Stimulated activated CD8-positive, alpha-beta memory T cell treated with anti-CD3 and anti-CD28 coated beads, Interleukin-15, amount 100 ng/mL, for 1 hour (primary cell): ENCODE results near the gene TXNDC2.
"Not testable (repeated sequence)": the region's sequence is repeated elsewhere in the genome, so short reads cannot be mapped to it uniquely, and the experiment has no call there.

Experiments used
- DNase-seq: peaks from one replicate; pipeline ENCODE4 v3.0.0-alpha.2; 2020; ENCODE audit warnings: low read depth

The TXNDC2 gene

DNA sequence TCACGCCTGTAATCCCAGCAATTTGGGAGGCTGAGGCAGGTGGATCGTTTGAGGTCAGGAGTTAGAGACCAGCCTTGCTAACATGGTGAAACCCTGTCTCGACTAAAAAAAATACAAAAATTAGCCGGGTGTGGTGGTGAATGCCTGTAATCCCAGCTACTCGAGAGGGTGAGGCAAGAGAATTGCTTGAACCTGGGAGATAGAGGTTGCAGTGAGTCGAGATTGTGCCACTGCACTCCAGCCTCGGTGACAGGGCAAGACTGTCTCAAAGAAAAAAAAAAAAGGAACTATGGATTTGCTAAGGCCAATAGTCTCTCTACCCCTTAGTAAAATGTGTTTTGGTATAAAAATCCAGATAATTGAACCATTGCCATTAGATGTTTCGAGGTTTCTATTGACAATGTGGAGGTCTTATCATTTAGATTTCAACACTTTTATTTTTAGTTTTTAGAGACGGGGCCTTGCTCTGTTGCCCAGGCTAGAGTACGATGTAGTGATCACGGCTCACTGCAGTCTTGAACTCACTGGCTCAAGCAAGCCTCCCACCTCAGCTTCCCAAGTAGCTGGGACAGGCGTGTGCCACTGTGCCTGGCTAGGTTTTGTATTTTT is 1.1 kb upstream of the TXNDC2 start:
- DNase-seq, result no peak

DNA sequence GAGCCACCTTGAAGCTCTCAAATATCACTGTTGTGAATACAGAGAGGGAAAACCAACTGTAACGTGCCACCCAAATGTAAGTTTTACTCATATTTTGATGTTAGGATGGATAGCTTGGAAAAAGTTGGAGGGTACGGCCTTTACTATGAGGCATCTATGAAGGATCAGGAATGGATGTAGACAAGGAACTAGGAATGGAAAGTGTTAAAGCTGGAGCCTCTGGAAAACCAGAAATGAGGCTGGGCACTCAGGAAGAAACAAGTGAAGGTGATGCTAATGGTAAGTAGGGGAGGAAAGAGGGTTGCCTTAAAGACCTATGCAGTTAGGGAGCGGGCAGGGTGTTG is 204 bp downstream of the TXNDC2 start:
- no peak for DNase-seq

DNA sequence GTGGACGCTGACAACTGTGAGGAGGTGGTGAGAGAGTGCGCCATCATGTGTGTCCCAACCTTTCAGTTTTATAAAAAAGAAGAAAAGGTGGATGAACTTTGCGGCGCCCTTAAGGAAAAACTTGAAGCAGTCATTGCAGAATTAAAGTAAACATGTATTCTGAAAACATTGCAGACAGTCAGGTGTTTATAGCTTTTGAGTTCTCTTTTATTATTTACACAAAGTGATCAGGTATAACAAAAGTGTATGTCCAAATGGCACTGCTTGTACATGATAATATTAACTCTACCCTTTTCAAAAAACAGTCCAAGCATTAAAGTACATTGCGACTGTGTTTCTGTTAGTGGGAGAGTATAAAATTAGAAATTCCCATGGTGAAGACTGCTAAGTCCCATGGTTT is 2.2 kb downstream of the TXNDC2 start:
- DNase-seq, result no peak

DNA sequence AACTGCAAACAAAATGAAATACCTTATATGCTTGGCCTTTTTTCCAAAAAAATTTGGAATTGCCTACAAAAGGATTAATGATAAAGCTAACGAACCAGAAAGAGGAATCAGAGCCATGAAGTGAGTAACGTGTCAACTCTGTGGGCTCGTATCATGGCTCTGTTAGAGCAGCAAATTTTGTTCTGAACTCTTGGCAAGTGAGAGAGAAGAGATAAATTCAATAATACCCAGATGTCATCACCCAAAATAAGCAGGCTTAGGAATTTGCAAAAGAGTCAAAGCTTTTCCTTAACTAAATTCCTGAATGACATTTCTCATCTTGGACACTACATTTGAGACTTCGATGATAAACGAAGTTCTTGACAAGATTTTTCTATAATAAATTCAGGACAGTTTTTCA is 4.4 kb downstream of the TXNDC2 start:
- no peak for DNase-seq

DNA sequence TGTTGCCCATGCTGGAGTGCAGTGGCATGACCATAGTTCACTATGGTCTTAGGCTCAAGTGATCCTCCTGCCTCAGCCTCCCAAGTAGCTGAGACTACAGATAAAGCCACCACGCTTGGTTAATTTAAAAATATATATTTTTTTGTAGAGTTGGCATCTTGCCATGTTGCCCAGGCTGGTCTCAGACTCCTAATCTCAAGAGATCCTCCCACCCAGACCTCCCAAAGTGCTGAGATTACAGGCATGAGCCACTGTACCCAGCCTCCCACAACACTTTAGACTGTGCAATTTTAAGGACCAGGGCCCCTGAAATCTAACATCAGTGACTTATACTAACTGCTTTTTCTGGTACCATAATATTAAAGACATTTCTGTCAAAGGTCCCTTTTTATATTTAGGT is 5.2 kb downstream of the TXNDC2 start:
- no peak for DNase-seq

DNA sequence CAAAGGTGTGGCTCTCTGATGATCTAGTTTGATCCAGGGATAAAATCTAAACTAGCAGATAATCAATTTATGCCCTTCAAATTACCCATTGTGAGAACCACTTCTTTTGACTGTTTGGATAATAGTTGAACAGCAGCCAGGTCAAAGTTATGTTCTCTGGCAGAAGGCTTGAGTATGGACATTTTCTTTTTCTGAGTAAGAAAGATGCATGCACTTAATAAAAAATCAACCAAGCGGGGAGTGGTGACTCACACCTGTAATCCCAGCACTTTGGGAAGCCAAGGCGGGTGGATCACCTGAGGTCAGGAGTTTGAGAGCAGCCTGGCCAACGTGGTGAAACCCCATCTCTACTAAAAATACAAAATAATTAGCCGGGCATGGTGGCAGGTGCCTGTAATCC is 5.7 kb downstream of the TXNDC2 start:
- not testable (repeated sequence) for DNase-seq

DNA sequence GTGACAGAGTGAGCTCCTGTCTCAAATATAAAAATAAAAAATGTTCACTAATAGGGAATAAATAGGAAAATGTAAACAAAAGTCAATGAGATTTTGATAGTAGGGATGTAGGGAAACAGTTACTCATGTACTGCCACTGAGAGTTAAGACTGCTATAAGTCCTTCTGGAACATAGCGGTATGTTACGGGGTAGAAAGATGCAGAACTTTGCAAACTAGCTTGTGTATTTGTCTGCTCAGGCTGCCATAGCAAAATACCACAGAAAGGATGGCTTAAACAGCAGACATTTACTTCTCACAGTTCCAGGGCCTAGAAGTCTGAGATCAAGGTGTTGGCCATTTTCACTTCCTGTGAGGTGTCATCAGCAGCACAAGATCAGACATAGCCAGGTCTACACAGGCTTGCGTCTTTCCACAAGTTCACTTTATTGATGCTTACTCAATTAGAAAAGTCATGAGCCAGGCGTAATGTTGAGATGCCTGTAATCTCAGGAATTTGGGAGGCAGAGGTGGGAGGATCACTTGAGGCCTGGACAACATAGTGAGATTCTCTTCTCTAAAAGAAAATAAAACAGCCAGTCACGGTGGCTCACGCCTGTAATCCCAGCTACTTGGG is 8.8 kb downstream of the TXNDC2 start:
- no peak for DNase-seq

DNA sequence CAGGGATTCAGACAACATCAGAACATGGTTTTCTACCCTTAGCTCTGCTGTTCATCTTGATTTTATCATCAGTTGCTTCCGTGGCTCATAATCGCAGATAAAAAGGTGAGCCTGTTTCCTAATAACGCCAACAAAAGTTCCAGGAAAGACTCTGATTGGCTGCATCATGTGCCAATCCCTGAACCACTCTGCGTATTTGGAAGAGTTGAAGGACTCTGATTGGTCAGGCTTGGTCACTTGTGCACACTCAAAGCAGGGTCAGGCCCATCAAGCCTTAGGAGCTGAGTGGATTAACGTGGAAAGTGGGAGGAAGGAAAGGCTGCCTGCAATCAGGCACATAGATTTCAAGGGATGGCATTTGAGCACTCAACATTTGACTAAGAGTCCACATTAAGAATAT is 11.4 kb downstream of the TXNDC2 start:
- no peak for DNase-seq

DNA sequence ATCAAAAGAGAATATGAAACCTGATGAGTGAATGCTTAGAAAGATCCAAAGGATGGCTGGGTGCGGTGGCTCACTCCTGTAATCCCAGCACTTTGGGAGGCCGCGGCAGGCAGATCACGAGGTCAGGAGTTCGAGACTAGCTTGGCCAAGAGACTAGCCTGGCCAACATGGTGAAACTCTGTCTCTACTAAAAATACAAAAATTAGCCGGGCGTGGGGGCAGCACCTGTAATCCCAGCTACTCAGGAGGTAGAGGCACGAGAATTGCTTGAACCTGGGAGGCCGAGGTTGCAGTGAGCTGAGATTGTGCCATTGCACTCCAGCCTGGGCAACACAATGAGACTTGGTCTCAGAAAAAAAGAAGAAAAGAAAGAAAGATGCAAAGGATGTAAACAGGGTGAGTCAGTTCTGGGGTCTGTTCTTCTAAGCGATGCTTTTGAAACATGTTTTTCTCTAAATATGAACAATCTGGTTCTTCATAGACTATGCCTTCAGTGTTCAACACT is 12.1 kb downstream of the TXNDC2 start:
- DNase-seq, result not testable (repeated sequence)

DNA sequence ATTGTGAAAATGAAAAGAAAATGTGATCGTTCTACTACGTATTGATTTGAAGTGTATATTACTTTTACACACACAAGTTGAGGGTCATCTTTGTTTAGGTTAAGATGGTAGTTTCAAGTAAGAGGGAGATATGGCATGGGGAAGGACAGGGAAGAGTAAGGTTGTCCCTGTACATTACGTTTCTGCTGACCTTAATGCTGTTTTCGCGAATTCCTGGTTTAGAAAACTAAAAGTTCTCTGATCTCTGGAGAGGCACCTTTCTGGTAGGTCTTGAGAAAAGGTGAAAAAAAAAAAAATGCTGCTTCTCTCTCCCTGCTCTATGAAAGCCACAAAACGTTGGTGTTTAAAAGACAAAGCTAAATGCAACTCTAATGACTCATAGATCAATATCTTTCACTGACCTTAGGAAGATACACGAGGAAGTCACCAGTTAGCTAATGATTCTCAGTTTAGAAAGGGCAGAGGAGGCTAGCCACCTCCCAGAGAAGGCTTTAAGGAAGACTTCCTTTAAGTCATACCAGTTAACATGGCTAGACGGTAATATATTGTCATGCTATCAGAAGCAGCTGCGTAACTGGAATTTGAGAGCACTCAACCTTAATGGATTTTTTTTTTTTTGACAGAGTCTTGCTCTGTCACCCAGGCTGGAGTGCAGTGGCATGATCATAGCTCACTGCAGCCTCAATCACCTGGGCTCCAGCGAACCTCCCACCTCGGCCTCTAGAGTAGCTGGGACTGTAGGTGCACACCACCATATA is 13.2 kb downstream of the TXNDC2 start:
- no peak for DNase-seq

DNA sequence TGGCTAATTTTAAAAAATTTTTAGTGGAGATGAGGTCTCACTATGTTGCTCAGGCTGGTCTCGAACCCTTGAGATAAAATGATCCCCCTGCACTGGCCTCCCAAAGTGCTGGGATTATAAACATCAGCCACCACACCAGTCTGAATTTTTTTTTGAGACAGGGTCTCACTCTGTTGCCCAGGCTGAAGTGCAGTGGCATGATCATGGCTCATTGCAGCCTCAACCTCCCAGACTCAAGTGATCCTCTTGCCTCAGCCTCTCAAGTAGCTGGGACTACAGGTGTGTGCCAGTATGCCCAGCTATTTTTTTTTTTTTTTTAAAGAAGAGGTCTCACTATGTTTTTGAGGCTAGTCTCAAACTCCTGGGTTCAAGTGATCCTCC is 13.8 kb downstream of the TXNDC2 start:
- DNase-seq, result not testable (repeated sequence)

DNA sequence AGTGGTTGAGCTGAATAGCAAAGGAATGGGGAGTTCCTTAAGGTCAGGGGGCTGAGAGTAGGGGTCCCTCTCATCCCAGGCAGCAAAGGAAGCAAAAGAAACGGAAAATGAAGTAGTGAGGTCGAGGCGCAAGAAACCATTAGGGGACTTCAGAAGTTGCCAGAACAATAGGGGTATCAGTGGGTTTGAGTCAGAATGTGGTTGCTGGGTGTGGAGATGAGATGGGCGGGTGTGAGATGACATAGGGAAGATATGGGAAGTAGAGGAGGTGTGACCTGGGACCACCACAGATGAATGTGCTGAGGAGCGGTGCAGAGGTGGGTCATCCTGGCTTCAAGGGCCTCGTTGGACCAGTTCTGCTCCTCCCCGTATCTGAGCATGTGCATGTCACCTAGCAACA is 14.9 kb downstream of the TXNDC2 start:
- no peak for DNase-seq

DNA sequence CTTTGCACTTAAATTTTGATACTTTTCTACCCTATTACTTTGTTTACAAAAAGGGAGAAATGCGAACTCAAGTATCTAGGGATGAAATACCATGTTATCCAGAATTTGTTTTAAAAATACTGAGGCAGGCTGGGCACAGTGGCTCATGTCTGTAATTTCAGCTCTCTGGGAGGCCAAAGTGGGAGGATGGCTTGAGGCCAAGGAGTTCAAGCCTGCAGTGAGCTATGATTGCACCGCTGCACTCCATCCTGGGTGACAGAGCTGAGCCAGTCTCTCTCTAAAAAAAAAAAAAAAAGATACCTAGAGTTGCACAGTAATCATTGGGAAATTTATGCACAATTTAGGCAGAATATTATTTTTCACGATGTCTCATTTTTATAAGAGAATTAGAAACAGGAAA is 15.6 kb downstream of the TXNDC2 start:
- no peak for DNase-seq

DNA sequence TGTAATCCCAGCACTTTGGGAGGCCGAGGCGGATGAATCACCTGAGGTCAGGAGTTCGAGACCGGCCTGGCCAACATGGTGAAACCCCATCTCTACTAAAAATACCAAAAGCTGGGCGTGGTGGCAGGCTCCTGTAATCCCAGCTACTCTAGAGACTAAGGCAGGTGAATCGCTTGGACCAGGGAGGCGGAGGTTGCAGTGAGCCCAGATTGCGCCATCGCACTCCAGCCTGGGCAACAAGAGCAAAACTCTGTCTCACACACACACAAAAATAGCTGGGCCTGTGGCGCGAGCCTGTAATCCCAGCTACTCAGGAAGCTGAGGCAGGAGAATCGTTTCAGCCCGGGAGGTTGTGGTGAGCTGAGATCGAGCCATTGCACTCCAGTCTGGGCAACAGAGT is 16.5 kb downstream of the TXNDC2 start:
- not testable (repeated sequence) for DNase-seq

DNA sequence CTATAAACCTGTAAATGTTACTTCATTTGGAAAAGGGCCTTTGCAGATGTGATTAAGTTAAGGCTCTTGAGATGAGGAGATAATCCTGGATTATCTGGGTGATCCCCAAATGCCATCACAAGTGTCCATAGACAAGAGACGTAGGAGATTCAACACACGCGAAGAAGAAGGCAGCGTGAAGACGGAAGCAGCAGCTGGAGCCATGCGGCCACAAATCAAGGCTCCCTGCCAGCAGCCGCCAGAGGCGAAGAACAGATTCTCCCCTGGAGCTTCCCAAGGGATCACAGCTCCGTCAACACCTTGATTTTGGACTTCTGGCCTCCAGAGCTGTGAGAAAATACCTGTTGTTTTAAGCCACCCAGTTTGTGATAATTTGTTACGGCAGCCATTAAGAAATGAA is 17.1 kb downstream of the TXNDC2 start:
- no peak for DNase-seq

DNA sequence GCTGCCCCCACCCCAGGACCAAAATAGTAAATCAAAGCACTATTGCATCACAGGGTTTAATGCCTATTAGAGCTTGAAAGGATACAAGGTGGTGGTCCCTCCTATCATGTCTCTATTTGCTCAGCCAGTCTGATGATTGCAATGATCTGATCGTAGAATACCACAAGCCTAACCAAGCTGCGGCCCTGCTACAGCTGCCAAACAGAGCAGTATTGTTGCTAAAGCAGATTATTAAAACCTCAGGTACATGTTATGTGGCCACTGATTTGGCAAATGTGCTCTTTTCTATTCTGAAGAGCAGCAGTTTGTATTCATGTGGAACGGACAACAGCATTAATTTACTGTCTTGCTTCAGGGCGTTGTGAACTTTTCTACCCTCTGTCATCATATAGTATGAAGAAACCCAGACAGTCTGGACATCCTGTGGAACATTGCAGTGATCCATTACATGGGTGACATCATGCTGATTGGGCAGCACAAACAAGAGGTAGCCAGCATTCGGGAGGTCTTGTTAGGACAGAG is 19.7 kb downstream of the TXNDC2 start:
- DNase-seq, result no peak

DNA sequence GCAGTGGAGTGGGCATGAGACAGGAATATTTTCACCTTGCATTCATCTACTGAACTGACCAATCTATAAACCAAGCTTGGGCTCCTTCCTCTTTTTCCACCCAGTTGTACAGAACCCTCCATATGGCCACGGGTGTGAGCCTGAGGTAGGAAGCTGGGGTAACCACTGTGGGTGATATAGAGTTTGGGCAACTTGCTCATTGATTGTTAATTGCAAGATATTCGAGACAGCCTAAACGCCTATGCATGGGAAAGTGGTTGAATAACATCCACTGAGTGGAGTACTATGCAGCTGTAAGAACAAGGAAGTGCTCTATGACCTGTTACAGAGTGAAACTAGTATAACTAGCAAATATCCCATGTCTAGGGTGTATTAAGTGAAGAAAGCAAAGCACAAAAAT is 20.7 kb downstream of the TXNDC2 start:
- DNase-seq, result no peak

DNA sequence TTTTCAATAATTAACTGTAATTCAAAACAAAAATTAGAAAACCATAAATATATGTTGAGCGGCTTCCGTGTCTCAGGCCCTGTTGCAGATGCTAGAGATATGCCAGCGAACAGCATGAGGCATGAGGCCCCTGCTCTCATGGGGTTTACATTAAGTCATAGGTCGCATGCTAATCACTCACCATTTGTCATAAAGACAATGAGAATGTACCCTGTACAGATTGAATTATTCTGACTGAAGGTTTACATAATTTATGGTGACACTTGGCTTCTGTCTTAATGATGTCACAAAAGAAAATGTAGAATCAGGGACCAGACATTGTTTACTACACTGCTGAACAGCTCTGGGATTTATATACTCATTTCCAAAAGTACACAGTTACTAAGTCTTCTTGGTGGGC is 22.1 kb downstream of the TXNDC2 start:
- no peak for DNase-seq

DNA sequence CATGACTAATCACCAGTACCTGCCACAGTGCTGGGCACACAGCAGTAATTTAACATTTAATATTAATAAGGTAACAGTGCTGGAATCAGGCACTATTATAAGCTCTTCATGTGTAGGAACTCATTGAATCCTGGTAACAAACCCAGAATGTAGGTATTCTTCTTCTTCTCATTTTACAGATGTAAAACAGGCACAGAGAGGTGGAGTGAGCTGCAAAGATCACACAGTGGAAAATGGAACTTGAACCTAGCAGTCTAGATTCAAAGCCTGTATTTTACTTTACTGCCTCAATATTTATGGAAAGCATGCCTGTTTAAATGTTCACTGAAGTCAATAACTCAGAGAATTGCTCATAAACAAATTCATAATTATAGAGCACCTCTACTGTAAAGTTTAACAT is 24.3 kb downstream of the TXNDC2 start:
- DNase-seq, result no peak

DNA sequence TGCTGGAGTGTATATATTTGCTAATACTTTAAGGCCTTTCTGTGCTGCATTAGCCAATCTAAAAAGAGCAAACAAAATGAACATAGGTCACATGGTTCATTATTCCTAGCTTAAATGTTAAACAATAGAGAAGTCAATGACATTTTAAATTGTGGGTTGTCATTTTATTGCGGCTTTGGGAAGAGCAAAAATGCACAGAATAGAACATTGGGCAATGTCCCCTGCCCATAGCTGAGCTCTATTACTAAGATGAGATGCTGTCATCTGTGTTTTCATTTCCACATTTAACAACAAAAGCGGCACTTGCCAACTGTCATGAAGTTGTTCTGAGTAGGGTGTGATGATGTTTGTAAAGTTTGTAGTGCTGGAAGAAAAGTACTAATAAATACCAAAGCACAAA is 24.9 kb downstream of the TXNDC2 start:
- DNase-seq, result no peak

DNA sequence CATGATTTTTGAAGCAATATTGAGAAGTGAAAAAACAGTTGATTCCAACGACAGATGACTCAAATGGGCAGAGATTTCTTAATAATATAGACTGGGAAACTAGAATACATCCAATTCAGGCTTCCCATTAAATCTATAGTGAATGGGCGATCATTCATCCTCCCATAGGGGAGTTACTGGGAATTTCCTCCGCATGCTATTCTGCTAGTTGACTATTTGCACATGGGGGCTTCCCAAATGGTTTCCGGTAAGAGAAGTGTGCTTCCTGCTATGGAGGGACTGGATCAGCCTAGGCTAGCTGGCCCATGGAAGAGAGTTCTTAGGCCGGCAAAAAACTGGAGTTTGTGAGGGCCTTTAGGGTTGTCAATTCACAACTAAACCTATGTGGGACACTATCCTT is 25.5 kb downstream of the TXNDC2 start:
- no peak for DNase-seq

DNA sequence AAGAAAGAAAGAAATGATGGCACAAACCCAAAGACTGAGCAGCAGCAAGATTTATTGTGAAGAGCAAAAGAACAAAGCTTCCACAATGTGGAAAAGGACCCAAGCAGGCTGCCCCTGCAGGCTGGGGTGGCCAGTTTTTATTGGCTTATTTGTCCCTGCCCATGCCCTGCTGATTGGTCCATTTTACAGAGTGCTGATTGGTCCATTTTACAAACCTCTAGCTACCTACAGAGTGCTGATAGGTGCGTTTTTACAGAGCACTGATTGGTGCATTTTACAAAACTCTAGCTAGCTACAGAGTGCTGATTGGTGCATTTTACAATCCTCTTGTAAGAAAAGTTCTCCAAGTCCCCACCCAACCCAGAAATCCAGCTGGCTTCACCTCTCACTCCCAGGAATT is 26.5 kb downstream of the TXNDC2 start:
- DNase-seq, result not testable (repeated sequence)

DNA sequence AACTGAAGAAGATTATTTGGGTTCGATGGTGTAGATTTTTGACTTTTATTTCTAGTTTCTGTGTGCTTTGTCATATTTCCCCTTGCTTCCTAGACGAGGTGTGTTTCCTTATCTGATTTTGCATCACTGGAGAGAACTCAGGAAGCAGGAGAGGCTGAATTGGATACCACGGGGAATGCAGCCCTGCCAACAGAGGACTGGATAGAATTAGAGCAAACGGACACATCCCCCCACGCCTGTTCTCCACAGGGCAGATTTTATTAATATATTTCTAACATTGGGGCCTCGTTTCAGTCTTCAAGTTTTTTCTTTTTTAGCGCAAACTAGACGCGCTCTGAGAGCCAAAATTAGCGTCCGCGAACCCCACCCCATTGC is 27.4 kb downstream of the TXNDC2 start:
- DNase-seq, result no peak
